ENCODE results near the gene PAXIP1.

- TF ChIP-seq POLR2A (IDR thresholded peaks at IDR 0.05) (no peak), CTCF (IDR thresholded peaks at IDR 0.05) (no peak)
These were observed 30.1 kb upstream of the PAXIP1 start for GRCh38 chr7:155032978-155033377.
